DLD1 (cell line): Measurements from ENCODE around the gene RCOR2.
"Not testable (repeated sequence)": the region's sequence is repeated elsewhere in the genome, so short reads cannot be mapped to it uniquely, and the experiment has no call there.

Source experiments
- in situ Hi-C: cut with HindIII; loops from 2 replicates; pipeline ENCODE4 v1.10.0; 2017; ENCODE audit warnings: low sequenced_read_pairs

RCOR2 gene

DNA sequence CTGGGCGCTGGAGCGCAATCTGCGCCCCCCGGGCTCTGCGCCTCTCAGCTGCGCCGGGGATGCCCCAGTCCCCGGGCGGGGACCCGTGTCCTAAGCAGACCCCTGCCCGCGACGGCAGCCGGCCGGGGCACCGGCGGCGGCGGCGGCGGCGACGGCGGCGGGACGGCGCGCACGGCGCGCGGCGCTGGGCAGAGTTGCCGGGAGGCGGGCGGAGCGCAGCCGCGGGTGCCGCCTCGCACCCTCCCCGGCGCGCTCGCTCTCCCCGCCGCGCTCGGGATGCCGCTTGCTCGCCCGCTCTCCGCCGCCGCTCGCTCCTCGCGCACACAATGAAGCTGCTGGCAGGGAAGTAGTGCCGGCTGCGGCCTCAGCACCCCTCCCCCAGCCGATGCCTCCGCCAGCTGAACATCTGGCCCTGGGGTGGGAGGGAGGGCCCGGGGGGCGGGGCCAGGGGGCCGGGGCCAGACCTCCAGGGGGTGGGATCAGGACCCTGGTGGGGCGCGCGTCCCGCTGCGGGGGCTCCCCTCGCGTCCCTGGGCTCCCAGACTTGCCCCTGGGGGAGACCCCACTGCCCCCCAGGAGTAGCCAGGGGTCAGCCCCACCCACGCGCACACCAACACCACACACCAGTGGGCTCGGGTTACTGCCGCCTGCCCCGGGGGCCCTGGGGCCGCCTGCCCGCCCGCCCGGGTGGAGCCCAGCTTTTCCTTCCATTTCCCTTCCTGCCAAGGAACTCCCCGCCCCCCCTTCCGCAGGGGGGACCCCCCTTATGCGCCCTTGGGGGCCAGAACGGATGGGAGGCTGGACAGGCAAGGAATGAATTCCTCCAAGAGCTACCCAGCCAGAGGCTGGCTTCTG is at the start of gene RCOR2:
Gene RCOR2, minus strand, starts transcription at position 328 of the 855 bp plus-strand sequence. CDS start 708 bp downstream, outside the sequence.
- in situ Hi-C loops = no loop called here

DNA sequence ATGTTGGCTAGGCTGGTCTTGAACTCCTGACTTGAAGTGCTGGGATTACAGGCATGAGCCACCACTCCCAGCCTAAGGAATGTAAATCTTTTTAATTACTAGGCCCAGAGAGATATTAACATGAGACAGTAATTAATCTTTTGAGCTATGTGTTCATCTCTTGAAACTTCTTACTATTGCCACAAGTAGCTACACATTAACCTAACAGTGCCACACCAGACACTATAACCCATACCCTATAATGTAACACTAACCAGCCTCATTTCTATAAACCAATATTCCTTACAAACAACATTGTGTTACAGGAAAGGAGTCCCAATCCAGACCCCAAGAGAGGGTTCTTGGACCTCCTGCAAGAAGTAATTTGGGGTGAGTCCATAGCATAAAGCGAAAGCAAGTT is 49.5 kb upstream of the RCOR2 start:
- in situ Hi-C loops = no loop called here

DNA sequence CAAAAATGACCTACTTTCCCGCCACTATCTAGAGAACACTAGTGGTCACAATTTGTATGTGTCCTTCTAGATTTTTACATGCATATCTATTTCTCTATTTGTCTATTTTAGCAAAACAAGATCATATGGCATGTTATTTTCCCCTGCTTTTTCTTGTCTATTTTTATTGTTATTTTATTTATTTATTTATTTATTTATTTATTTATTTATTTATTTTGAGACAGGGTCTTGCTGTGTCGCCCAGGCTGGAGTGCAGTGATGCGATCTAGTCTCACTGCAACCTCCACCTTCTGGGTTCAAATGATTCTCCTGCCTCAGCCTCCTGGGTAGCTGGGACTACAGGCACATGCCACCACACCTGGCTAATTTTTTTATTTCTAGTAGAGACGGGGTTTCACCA is 46.9 kb upstream of the RCOR2 start:
- in situ Hi-C loops = not testable (repeated sequence)

DNA sequence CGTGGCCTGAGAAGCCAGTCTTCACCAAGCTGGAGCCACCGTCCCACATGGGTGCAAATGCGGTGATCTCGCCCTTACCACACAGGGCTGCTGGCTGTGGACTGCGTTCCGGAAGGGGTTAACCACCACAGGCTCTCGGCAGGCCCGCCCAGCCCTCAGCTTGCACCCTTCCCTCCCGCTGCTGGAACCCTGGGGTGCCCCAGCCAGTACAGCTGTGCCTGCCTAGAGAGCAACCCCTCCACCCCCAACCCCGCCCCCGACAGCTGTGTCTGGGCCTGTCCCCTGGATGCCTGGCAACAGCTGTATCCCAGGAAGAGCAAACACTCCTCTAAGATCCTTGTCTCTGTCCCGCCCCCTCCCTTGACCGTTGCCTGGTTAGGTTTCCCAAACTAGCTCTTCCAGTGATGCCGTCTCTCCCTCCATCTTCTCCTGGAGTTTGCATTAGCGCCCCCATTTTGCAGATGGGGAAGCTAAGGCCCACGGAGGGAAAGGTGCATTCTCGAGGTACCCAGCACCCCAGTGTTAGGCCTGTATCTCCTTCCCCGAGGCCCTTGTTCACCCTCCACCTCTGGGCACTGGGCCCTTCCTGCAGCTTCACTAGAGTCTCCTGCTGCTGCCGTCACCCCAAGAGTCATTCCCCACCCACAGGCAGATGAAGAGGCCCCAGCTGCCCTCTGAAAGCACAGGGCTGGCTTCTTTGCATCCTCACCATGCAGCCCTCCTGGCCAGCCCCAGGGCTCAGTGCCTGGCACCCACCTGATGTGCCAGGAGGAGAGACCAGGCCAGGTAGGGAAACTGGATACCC is 44.8 kb upstream of the RCOR2 start:
- in situ Hi-C loops = no loop called here

DNA sequence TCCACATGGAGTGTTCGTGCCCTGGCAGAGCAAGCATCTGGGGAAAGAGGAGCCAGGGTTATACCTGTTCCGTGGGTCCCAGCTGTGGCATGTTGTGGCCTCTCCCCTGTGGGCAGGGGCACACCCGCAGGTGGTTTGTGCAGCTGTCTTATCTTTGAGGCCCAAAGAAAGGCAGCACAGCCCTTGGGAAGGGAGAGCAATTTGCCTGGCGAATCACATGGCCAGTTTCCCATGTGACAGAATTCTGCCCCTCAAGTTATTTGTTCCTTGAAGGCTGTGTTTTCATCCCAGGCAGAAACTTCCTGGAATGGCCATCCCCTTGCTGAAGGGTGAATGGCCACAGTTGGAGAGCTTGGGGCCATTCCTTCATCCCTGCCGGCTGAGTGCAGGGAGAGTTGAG is 41.0 kb upstream of the RCOR2 start:
- in situ Hi-C loops = loop anchor here (10.0 kb wide), 1 partner anchor 47 kb away; no protein-coding TSS in a partner anchor

DNA sequence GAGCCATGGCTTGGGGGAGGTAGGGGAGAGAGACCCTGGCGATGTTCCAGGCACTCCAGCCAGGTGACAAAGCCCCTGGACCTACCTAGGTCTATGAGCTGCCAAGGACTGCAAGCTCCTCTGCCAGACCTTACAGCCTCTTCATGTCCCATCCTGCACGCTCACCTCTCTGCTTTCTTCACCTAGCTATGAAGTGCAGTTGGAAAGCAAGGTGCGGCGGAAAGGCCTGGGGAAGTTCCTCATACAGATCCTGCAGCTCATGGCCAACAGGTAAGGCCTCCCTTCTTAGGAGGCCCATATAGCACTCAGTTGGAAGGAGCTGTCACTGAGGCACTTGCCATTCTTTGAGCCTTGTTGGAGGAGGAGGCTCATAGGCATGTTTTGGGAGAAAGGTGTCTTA is 35.6 kb upstream of the RCOR2 start:
- in situ Hi-C loops = loop anchor here (10.0 kb wide), 1 partner anchor 52 kb away; no protein-coding TSS in a partner anchor

DNA sequence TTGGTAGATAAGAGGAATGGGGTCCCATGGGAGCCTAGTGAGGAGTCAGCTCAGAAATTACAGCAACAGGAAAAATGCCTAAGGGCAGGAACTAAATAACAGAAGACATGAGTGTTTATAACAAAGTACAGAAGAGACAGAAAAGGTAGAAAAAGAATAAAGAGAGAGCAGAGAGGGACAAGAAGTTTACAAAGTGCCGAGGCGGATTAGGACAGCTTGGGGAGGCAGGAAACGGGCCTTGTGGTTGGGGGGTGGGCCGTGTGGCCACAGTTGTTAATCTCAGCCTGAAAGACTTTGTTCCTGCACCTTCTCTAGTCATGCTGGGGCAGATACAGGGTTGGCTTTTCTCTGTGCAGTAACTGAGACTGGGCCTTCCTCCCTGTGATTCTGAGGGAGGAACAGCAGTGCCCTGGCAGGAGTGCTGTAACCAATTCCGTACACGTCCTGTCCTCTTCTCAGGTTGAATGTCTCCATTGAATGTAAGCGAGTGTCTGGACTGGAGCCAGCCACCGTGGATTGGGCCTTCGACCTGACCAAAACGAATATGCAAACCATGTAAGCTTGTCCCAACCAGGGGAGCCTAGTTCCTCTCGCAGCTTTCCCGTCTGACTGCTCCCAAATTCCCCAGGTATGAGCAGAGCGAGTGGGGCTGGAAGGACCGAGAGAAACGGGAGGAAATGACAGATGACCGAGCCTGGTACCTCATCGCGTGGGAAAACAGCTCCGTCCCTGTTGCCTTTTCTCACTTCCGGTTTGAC is 35.0 kb upstream of the RCOR2 start:
- in situ Hi-C loops = loop anchor here (10.0 kb wide), 1 partner anchor 53 kb away; no protein-coding TSS in a partner anchor

DNA sequence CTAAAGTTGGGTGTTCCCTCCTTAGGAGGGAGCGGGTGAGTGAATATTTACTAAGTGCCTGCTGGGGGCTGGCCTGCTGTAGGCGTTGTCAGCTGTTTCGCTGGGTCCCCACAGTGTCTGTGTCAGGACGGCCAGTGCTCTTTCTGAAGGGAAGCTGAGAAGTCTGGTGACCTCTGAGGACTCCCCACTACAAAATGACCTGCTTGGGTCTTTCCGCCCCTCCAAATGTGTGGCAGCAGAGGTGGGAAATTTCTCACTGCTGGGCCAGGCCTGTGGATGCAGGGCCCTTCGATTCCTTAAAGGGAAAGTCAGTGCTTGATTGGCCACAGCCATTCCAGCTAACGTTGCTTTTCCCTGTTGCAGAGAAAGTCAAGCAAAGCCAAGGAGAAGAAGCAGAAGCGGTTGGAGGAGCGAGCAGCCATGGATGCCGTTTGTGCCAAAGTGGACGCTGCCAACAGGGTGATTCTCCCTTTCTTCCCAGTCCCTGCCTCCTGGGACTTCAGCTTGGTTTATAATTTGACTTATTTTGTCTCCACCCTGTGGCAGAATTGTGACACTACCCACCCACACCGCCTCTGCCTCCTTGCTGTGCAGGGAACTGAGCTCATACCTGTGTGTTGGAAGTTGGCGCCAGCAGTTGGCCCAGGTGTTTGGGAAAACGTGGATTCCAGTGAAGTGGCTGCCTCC is 28.7 kb upstream of the RCOR2 start:
- in situ Hi-C loops = no loop called here

DNA sequence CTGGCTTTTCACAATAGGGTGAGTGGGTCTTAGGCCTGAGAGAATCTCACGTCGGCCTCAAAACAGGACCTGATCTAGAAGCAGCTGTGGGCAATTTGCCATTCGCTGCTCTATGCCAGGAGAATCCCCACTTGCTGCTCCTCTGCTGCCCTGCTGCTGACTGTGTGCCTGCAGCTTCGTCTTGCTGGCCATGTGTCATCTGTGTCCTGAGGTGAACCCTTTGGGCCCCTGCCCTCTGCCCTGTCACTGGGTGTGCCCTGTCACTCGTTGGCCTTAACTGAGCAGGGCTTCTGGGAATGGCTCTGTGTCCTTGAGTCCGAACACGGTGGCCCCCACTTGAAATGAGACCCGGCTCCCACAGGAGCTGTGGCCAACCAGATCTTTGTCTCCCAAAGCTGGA is 28.0 kb upstream of the RCOR2 start:
- in situ Hi-C loops = no loop called here

DNA sequence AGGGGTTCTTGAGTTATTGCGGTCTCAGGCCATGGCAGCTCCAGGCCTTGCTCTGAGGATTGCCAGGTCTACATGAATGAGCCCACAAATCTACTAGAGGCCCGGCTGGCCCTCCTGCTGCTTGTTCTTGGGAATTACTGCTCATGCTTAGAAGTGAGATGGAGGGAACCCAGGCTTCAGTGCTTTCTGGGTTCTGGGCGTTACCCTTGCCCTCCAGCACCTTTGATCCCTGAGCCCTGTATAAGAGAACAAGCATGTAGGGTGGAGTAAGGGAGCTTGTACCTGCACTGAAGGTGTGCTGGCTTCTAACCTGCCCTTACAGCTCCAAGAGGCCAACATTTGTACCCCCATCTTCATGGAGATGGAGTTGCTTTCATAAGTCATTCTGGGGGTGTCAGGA is 25.8 kb upstream of the RCOR2 start:
- in situ Hi-C loops = no loop called here

DNA sequence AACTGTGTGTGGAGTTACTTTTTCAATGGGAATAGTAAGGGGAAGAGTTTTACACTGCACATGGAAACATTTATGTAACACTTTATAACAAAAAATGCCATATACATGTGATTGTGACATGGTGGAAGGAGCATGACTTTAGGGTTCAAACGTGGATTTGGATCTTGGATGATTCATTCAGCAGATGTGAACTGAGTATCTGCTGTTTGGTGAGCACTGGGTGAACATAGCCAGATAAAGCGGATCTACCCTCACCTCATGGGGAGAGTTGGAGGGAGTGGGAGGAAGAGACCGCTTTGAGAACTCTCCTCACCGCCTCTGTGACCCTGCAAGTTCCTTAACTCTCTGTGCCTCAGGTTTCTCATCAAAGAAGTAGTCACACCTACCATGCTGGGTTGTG is 24.9 kb upstream of the RCOR2 start:
- in situ Hi-C loops = no loop called here

DNA sequence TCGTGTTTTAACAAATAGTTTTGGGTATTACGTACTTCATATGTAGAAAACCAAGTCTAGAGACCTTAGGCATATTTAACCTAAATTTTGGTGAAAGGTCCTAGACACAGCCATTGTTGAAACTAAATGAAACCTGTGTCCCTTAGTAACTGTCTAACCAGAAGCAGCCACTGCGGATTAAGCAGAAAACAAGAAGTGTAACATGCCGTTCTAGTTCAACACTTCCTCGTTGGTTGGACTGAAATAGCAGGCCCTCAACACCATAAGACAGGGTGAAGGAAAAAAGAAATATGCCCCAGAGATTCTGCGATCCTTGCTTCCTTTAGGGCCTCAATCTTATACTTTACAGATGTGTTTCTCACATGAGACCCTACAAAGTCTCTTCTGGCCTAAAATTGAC is 23.8 kb upstream of the RCOR2 start:
- in situ Hi-C loops = no loop called here

DNA sequence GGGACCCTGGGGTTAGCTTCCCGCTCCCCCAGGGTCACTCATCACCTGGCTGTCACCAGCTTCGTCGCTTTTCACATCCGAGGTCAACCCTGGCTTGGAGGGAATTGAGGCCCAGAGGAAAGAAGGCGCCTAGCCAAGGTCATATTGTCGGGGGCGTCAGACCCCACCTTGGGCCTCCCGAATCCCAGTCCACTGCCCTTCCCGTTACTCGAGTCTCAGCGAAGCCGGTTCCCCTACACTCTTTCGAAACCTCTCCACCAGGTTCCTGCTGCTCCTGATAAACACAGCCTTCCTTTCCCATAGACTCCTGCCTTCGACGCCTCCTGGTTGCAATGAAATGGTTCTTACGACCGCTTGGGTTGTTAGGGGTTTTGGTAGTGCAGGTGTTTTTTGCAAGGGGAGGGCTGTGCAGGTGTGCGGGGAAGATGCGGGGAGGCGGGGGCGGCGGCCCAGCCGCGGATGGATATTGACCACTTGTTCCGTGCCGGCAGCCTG is 22.5 kb upstream of the RCOR2 start:
- in situ Hi-C loops = no loop called here

DNA sequence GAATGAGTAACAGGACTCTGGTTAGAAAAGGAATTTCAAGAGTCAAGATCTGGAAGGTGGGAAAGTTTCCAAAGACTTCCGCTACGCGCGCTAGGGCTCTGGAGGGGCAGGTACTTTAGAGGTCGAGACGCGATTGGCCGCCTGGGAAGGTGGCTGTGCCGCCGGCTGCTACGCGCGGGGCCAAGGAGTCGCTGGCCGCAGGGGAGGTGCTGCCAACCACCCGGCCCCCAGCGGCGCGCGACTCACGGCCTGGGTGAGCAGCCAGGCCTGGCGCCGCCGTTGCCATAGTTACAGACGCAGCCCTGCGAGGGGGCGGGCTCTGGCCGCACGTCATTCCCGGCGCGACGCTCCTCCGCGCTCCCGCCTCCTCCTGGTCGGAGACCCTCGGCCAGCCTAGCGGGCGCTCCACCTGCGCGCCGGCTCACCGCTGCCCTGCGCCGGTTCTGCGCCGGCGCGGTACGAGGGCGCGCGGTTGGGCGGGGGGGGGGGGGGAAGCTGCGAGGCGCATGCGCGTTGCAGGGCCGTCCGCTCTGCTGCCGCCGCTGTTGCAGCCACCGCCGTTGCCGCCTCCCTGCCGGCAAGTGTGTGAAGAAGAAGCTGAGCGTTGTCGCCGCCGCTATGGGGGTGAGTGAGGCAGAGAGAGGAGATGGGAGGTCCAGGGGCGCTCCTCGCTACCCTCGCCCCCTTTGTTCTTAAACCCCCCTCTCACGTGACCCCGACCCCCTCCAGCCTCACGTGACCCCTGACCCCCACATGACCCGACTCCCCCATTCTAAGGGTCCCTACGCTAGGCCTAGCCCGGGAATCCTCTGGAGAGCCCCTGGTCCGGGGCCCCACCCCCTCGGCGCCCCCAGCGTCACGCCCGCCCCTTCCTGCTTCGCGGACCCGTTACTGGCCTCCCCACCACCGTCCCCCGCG is 21.8 kb upstream of the RCOR2 start, which contains the start of gene NAA40:
Gene NAA40, plus strand, starts transcription at position 524 of the 918 bp plus-strand sequence. Its CDS starts 95 bp downstream, at position 619.
- in situ Hi-C loops = no loop called here

DNA sequence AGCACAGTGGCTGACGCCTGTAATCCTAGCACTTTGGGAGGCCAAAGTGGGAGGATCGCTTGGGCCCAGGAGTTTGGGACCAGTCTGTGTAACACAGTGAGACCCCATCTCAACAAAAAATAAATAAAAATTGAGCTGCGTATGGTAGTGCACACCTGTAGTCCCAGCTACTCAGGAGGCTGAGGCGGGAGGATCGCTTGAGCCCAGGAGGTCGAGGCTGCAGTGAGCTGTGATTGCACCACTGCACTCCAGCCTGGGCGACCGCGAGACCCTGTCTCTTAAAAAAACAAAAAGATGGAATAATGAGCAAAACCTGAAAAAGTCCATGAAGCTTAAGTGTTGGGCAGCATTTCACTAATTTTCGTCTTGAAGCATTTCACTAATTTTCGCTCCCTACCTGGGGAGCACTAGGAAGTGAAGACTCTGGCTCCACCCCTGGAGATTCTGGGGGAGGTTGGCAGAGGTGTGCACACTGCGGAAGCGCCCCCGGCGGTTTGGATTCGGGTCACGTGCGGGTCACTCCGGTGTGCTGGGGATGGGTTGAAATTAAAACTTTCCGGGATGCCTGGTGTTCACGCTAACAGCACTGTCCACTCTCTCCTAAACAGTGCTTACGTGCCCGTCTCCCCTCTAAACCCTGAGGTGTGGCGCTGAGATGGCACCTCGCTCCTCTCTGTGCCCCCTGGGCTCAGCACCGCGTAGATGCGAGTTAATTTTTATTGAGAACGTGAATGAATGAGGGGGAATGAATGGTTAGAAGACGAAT is 20.9 kb upstream of the RCOR2 start:
- in situ Hi-C loops = no loop called here

DNA sequence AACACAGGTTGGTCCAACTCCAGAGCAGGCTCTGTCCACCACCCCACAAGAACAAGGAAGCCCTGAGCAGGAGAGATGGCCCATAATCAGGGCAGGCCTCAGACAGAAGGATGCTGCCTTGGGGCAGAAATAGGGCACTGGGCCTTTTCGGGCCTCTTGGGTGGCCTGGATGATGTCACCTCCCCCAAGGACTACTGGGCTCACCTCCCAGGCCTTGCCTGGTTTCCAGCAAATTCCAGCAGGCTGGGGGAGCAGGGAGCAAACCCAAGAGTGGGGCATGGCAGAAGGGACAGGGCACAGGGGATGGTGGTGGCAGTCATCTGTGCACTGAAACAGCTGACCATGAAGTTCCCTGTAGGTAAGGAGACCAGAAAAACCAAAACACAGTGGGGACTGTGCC is 16.5 kb upstream of the RCOR2 start:
- in situ Hi-C loops = no loop called here

DNA sequence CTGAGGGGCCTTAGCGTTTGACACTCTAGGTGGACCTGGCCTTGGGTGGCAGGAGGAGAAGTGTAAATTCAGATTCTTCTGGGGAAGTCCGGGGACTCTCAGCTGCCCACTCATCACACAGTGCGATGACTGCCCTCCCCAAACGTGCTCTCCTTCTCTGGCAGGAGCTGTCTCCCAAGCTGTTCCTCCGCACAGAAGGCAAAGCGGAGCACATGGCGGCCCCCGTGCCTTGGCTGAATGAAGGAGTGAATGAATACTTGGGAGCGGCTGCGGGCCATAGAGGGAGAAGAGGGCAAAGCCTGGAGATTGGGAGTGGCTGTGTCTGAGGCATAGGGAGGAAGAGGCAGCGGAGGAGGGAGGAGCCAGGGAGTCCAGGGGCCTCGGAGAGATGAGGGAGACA is 14.9 kb upstream of the RCOR2 start:
- in situ Hi-C loops = no loop called here

DNA sequence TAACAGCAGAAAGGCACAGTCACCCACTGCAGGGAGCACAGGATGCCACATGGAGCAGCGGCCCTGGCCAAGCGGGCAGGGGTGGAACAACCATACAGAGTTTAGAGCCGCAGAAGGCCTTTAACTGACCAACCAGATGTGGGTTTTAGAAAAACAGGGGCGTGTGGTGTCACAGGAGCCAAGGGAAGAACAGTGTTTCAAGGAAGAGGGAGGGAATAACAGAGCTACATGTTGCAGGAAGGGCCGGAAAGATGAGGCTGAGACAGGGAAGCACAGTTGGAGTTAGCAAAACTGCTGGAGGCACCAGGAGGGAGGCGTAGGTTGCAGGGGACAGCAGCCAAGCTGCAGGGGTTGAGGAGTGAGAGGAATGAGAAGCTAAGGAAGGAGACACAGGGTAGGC is 14.1 kb upstream of the RCOR2 start:
- in situ Hi-C loops = no loop called here
